Gastroesophageal sphincter (tissue), 3 donors: ENCODE data around the gene FHIT.

Experiments used
- POLR2A ChIP-seq, 2 donors: fragments of 450-650 bp; IDR thresholded peaks; one replicate each; pipeline ENCODE4 v1.6.1; 2017; ENCODE audit warnings: antibody characterized with exemption in 2 of 2, mild to moderate bottlenecking in 2 of 2, moderate library complexity in 1 of 2
- POLR2AphosphoS5 ChIP-seq: sonication (generic); formaldehyde crosslinking; IDR thresholded peaks from one replicate; pipeline ENCODE4 v1.6.1; 2017; ENCODE audit warnings: antibody characterized with exemption
- TF ChIP-seq, protein P1 (sequence below), 4 experiments: fragments of 200-600 bp in 2 of 4; fragments of 450-650 bp in 2 of 4; sonication (generic) in 1 of 4; IDR thresholded peaks; one replicate each; pipeline ENCODE4 v1.5.1; 2017 to 2019; ENCODE audit warnings: antibody characterized with exemption in 4 of 4, mild to moderate bottlenecking in 2 of 4, moderate library complexity in 2 of 4

DNA sequence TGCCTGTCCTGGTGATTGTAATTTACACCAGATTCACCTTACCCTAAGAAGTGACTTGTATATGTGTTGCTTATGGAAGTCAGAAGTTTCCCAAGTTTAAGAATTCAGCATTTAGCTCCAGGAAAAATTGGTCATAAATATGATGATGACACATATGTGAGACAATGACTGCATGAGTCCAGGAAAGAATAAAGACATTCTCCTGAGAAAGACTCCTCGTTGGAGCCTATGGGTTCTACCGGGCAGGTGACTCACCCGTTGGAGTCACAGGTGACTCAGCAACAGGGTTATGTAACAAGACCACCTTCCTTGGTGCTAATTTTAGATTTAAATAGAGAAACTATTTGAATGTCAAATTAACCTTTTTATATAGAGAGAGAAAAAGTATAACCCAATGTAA lies 662.4 kb downstream of the FHIT start:
- TF ChIP-seq, protein P1, sequence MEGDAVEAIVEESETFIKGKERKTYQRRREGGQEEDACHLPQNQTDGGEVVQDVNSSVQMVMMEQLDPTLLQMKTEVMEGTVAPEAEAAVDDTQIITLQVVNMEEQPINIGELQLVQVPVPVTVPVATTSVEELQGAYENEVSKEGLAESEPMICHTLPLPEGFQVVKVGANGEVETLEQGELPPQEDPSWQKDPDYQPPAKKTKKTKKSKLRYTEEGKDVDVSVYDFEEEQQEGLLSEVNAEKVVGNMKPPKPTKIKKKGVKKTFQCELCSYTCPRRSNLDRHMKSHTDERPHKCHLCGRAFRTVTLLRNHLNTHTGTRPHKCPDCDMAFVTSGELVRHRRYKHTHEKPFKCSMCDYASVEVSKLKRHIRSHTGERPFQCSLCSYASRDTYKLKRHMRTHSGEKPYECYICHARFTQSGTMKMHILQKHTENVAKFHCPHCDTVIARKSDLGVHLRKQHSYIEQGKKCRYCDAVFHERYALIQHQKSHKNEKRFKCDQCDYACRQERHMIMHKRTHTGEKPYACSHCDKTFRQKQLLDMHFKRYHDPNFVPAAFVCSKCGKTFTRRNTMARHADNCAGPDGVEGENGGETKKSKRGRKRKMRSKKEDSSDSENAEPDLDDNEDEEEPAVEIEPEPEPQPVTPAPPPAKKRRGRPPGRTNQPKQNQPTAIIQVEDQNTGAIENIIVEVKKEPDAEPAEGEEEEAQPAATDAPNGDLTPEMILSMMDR (IDR thresholded peaks at IDR 0.05) = no peak
- TF ChIP-seq POLR2AphosphoS5 (no peak), POLR2A (IDR thresholded peaks at IDR 0.05) (no peak)
